Activated CD4-positive, alpha-beta T cell treated with anti-CD3 and anti-CD28 coated beads for 36 hours (primary cell): ENCODE measurements around the gene UBQLN4. TPM values are rescaled to one million over a fixed set of nuclear protein-coding genes. Genes with fewer than 3 reads are reported as not detected.
"Not testable (repeated sequence)": the region's sequence is repeated elsewhere in the genome, so short reads cannot be mapped to it uniquely, and the experiment has no call there.

Source experiments
- ATAC-seq: fragments of 200-7000 bp; cut with Tn5 transposase; one replicate; pipeline ENCODE4 v1.10.0; 2021; ENCODE audit warnings: mild to moderate bottlenecking, moderate library complexity
- CTCF ChIA-PET: fragments of 350-600 bp; sonication (Branson Sonifier 250); formaldehyde crosslinking; loops from one replicate; lab custom pipeline; 2021; ENCODE audit warnings: antibody characterized with exemption; lab: Charles Lee
- POLR2A ChIA-PET: fragments of 350-600 bp; sonication (Branson Sonifier 250); formaldehyde crosslinking; loops from one replicate; lab custom pipeline; 2021; ENCODE audit warnings: antibody characterized with exemption, inconsistent platforms; lab: Charles Lee
- DNase-seq: peaks from one replicate; pipeline ENCODE4 v3.0.0-alpha.2; 2020
- H3K27ac Mint-ChIP-seq: one replicate; pipeline ENCODE4 v1.8.0; 2021; ENCODE audit warnings: mixed read lengths
- H3K27me3 Mint-ChIP-seq: one replicate; pipeline ENCODE4 v1.8.0; 2021; ENCODE audit warnings: mixed read lengths
- H3K36me3 Mint-ChIP-seq: one replicate; pipeline ENCODE4 v1.8.0; 2021; ENCODE audit warnings: low read depth, mixed read lengths
- H3K4me1 Mint-ChIP-seq: one replicate; pipeline ENCODE4 v1.8.0; 2021; ENCODE audit warnings: mixed read lengths
- H3K4me3 Mint-ChIP-seq: one replicate; pipeline ENCODE4 v1.8.0; 2021; ENCODE audit warnings: mild to moderate bottlenecking, moderate library complexity, mixed read lengths
- H3K9me3 Mint-ChIP-seq: one replicate; pipeline ENCODE4 v1.8.0; 2021; ENCODE audit warnings: low read depth, mixed read lengths
- intact Hi-C, 2 experiments: fragments of 100-400 bp; cut with DNase I in 1 of 2; cut with micrococcal nuclease in 1 of 2; formaldehyde crosslinking; loops; one replicate each; pipeline versions ENCODE4 v1.14.2 to v1.15.1; 2022 to 2024; cut with DNase I, micrococcal nuclease
- total RNA-seq, 2 experiments: library from RNA; stranded (reverse); gene quantifications; one replicate each; pipeline ENCODE4 v1.2.3, GENCODE V29; 2021

Gene UBQLN4
- total RNA-seq, 2 experiments from 2014 or later = 34.5 to 49.0 TPM

DNA sequence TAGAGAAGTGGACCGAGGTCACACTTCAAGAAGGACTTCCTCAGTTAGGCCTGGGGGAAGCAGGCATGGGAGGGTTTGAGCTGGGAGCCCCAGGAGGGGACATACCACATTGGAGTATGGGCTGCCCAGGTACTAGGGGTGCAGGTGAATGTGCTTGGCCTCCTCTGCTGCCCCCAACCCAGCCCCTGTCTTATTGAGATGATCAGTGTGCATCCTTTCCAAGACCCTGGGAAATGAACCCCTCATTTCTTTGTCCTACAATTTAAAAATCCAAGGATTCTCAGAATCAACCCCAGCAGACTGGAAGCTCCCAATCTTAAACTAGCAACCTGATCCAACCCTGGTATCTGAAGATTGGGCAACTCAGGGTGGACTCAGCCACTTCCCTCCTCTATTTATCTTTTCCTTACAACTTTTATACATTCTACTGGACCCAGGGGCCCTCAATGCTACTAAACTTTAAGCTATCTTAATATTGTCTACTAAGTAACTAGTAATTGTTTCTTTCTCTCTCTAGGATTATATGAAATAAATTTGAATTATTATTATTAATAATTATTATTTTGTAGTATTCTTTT, 19.6 kb upstream of the UBQLN4 start:
- Mint-ChIP-seq H3K27ac (no peak overlapping the region), H3K4me1 (no peaks in the 10 kb centered on the region), H3K9me3 (no peaks in the 10 kb centered on the region), H3K27me3 (peaks cover 5% of the 10 kb centered on the region), H3K36me3 (no peaks in the 10 kb centered on the region), H3K4me3 (no peak overlapping the region)
- DNase-seq (no peak), ATAC-seq (no peak)
- intact Hi-C loops = no loop called here
- CTCF ChIA-PET = interaction anchor here (0.5 to 0.9 kb wide), 3 partner anchors 53 to 67 kb away, joined by 3 to 4 read pairs (median 4); no protein-coding TSS in a partner anchor
- POLR2A ChIA-PET = no interaction called here

DNA sequence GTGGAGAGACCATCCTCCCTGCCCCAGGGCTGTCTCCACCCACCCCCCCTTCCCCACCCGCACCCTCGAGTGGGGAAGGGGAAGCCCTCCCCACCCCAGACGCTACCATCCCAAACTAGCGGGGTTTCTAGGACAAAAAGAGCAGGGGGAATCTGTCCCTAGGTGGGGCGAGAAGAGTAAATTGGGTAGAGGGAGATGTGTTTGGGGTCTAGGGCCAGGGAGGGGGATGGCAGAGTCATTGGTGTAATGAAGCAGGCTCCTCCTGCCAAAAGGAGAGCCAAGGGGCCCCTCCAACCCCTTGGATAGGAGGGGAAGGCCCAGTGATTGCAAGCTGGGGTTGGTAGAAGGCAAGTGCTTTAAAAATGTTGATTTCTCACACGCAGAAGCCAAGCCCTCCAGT, 18.7 kb upstream of the UBQLN4 start:
- intact Hi-C loops = no loop called here
- no peaks in the 10 kb centered on the region for H3K27me3 Mint-ChIP-seq
- no peak overlapping the region for H3K4me3 Mint-ChIP-seq
- no peak overlapping the region for H3K27ac Mint-ChIP-seq
- H3K36me3 Mint-ChIP-seq = no peaks in the 10 kb centered on the region
- ChIA-PET POLR2A (no interaction called here), CTCF (no interaction called here)
- H3K9me3 Mint-ChIP-seq = no peaks in the 10 kb centered on the region
- DNase-seq = no peak
- no peaks in the 10 kb centered on the region for H3K4me1 Mint-ChIP-seq
- ATAC-seq = no peak

DNA sequence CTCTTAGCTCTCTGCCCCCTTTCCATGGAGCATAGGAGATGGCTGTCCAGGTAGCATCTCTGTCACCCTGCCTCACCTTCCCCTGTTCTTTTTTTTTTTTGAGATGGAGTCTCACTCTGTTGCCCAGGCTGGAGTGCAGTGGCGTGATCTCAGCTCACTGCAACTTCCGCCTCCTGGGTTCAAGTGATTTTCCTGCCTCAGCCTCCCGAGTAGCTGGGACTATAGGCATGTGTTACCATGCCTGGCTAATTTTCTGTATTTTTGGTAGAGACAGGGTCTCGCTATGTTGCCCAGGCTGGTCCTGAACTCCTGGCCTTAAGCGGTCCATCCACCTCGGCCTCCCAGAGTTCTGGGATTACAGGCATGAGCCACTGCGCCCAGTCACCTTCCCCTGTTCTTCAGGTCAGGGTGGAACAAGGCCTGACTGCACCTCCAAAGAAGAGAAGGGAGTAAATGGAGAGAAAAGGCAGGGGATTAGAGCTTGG, 17.8 kb upstream of the UBQLN4 start:
- H3K27ac Mint-ChIP-seq, intact Hi-C loops, H3K27me3 Mint-ChIP-seq, POLR2A ChIA-PET, H3K36me3 Mint-ChIP-seq, ATAC-seq, H3K9me3 Mint-ChIP-seq, H3K4me3 Mint-ChIP-seq, H3K4me1 Mint-ChIP-seq, DNase-seq: not testable (repeated sequence)
- CTCF ChIA-PET = interaction anchor here (0.6 kb wide), 1 partner anchor 122 kb away, joined by 3 read pairs; no protein-coding TSS in a partner anchor

DNA sequence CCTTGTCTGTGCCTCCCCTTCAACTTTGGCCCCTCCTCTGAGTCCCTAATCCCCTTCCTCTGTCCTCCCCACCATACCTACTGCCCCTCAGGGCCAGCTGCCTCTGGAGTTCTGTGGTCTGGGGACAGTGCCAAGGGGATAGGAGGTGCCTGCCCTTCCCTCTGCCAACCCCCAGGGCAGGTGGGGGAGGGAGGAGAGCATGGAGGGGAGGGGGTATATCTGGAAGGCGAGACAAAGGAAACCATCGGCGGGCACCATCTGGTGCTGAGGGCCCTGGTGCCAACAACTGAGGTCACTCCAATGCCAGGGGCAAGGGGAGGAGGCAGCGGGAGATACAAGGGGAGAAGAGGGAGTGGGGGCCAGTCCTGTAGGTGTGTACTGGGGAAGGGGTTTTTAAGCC, 16.9 kb upstream of the UBQLN4 start:
- no peaks in the 10 kb centered on the region for H3K36me3 Mint-ChIP-seq
- H3K4me1 Mint-ChIP-seq = peaks cover 4% of the 10 kb centered on the region
- no peak overlapping the region for H3K27ac Mint-ChIP-seq
- ChIA-PET CTCF (no interaction called here), POLR2A (no interaction called here)
- intact Hi-C loops = no loop called here
- no peak for ATAC-seq
- H3K4me3 Mint-ChIP-seq = no peak overlapping the region
- no peak for DNase-seq
- no peaks in the 10 kb centered on the region for H3K9me3 Mint-ChIP-seq
- no peaks in the 10 kb centered on the region for H3K27me3 Mint-ChIP-seq

DNA sequence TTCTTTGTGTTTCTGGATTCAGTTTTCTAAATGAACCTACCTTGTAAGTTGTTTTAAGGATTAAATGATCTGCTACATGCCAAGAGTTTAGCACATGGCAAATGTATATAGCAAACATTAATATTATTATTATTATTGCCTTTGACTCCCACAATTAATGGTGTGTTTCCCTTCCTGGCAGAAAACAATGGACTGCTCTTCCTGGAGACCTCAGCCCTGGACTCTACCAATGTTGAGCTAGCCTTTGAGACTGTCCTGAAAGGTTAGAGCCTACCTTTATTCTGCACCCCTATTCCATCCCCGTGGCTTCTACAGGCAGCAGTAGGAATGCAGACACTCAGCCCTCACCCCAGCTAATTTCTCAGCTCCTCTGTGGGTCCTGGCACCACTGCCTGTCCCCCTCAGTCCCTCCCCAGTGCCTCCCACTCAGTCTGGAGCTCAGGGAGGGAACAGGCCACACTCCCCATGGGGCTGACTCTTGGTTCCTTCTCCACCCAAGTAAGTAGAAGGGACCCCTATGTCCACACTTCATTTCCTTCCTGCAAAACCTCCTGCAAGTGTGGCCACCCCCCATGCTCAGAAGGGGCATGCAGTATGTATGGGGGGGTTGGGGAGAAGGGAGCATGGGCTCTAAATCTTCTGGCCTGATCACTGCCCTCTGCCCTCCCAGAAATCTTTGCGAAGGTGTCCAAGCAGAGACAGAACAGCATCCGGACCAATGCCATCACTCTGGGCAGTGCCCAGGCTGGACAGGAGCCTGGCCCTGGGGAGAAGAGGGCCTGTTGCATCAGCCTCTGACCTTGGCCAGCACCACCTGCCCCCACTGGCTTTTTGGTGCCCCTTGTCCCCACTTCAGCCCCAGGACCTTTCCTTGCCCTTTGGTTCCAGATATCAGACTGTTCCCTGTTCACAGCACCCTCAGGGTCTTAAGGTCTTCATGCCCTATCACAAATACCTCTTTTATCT, 16.2 kb upstream of the UBQLN4 start:
- ATAC-seq (no peak), DNase-seq (no peak)
- no peaks in the 10 kb centered on the region for H3K27me3 Mint-ChIP-seq
- intact Hi-C loops = no loop called here
- H3K27ac Mint-ChIP-seq = no peak overlapping the region
- H3K4me1 Mint-ChIP-seq = peaks cover 11% of the 10 kb centered on the region
- ChIA-PET POLR2A (no interaction called here), CTCF (no interaction called here)
- H3K4me3 Mint-ChIP-seq = no peak overlapping the region
- H3K9me3 Mint-ChIP-seq = no peaks in the 10 kb centered on the region
- no peaks in the 10 kb centered on the region for H3K36me3 Mint-ChIP-seq

DNA sequence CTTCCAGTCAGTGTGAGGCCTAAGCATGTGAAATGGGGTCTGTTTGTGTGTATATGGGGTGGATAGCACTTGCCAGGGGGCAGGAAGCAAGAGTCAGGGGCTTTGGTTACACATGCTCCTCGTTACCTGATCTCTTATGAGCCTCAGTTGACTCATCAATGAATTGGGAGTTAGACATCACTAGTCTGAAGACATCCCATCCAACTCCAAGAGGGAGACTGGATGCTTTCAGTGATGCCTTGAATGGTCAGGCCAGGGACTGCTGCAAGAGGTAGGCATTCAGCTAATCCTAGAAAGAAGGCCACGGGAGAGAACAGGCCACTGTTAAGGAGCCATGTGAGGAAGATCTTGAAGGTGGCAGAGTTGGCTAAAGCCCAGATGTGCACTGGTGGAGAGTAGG, 13.7 kb upstream of the UBQLN4 start:
- Mint-ChIP-seq H3K27me3 (no peaks in the 10 kb centered on the region), H3K36me3 (no peaks in the 10 kb centered on the region), H3K4me3 (no peak overlapping the region), H3K4me1 (peaks cover 14% of the 10 kb centered on the region), H3K27ac (no peak overlapping the region), H3K9me3 (no peaks in the 10 kb centered on the region)
- DNase-seq (no peak), ATAC-seq (no peak)
- intact Hi-C loops = no loop called here
- CTCF ChIA-PET = interaction anchor here (0.6 to 2.8 kb wide), 9 partner anchors 14 to 265 kb away, joined by 3 to 19 read pairs (median 5); partner anchors contain the start of genes GLMP, SSR2 and UBQLN4
- POLR2A ChIA-PET = no interaction called here

DNA sequence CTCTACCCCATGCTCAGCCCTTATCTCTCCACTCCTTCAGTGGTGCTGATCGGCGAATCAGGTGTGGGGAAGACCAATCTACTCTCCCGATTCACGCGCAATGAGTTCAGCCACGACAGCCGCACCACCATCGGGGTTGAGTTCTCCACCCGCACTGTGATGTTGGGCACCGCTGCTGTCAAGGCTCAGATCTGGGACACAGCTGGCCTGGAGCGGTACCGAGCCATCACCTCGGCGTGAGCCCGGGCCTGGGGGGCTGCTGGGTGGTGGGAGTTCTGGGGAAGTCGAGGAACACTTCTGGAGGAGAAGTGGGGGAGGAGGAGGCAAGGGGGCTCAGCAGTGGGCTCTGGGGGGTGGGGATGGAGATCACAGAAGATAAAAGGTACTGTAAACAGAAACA, 12.3 kb upstream of the UBQLN4 start:
- no peaks in the 10 kb centered on the region for H3K36me3 Mint-ChIP-seq
- H3K27me3 Mint-ChIP-seq = no peaks in the 10 kb centered on the region
- H3K4me3 Mint-ChIP-seq = no peak overlapping the region
- H3K27ac Mint-ChIP-seq = no peak overlapping the region
- no peak for ATAC-seq
- intact Hi-C loops = loop anchor here (1.0 kb wide), 3 partner anchors 40 to 128 kb away; no protein-coding TSS in a partner anchor
- POLR2A ChIA-PET = interaction anchor here (1.0 kb wide), 1 partner anchor 40 kb away, joined by 3 read pairs; no protein-coding TSS in a partner anchor
- H3K4me1 Mint-ChIP-seq = peaks cover 14% of the 10 kb centered on the region
- CTCF ChIA-PET = interaction anchor here (0.6 to 2.8 kb wide), 24 partner anchors 9 to 859 kb away, joined by 3 to 19 read pairs (median 5); partner anchors contain the start of genes SMG5, SSR2 and TMEM79
- no peaks in the 10 kb centered on the region for H3K9me3 Mint-ChIP-seq
- DNase-seq = no peak

DNA sequence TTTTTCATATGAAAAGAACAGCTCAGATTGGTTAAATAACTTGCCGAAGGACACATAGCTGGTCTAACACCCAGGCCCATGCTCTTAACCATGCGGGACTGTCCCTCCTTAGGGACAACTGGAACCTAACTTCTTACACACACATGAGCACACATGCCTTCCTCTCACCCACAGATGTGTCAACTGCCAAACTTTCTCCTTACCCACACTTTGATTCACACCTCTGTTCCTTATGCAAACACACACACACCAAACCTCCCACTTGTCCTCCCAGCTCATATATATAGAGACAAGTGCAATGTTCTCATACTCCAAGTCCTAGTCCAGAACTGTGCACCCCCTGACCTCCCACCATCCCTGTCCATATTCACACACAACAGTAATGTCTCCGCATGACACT, 11.6 kb upstream of the UBQLN4 start:
- Mint-ChIP-seq H3K4me1 (peaks cover 14% of the 10 kb centered on the region), H3K27me3 (no peaks in the 10 kb centered on the region), H3K27ac (no peak overlapping the region), H3K4me3 (no peak overlapping the region), H3K36me3 (no peaks in the 10 kb centered on the region), H3K9me3 (no peaks in the 10 kb centered on the region)
- ATAC-seq (peak; percentile 29), DNase-seq (peak; percentile 21)
- ChIA-PET CTCF (interaction anchor here (0.5 to 2.8 kb wide), 11 partner anchors 11 to 160 kb away, joined by 3 to 19 read pairs (median 3); partner anchors contain the start of genes LAMTOR2 and PMF1), POLR2A (interaction anchor here (0.5 kb wide), 1 partner anchor 134 kb away, joined by 5 read pairs; no protein-coding TSS in a partner anchor)
- intact Hi-C loops = loop anchor here in 1 of 2 experiments (1.0 kb wide), 1 partner anchor 39 kb away; no protein-coding TSS in a partner anchor

DNA sequence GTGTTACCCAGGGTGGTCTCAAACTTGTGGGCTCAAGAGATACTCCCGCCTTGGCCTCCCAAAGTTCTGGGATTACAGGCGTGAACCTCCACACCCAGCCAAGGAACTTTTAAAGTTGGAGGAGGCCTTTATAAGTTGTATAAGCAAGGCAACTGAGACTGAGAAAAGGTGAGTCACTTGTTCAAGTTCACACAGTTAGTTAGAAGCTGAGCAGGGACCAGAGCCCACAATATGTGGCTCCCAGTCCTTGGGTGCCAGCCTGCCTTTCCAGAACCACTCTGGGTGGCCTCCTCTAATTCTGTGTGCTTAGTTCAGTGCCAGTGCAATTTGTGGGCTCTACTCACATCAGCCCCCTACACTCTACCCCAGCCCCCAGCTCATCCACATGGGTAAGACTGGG, 11.0 kb upstream of the UBQLN4 start:
- Mint-ChIP-seq H3K27me3 (no peaks in the 10 kb centered on the region), H3K4me3 (no peak overlapping the region), H3K27ac (no peak overlapping the region), H3K4me1 (peaks cover 14% of the 10 kb centered on the region), H3K36me3 (no peaks in the 10 kb centered on the region), H3K9me3 (no peaks in the 10 kb centered on the region)
- ChIA-PET POLR2A (interaction anchor here (0.5 kb wide), 1 partner anchor 133 kb away, joined by 5 read pairs; no protein-coding TSS in a partner anchor), CTCF (interaction anchor here (0.6 to 2.8 kb wide), 8 partner anchors 10 to 160 kb away, joined by 3 to 16 read pairs (median 3); partner anchors contain the start of gene LAMTOR2)
- ATAC-seq = peak; percentile 80
- peak; percentile 30 for DNase-seq
- intact Hi-C loops = loop anchor here in 1 of 2 experiments (1.0 kb wide), 1 partner anchor 38 kb away; no protein-coding TSS in a partner anchor

DNA sequence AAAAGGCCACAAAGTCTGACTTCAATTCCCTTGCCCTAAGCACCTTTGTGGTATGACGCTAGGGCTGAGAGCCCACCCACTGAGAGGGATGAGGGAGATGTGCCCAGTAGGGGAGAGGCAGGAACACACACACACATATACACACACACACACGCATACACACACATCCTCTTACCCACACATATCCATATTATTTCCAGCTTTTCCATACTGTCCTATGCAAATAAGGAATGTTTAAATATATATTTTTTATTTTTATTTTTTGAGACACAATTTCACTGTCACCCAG, 10.3 kb upstream of the UBQLN4 start:
- Mint-ChIP-seq H3K27me3 (no peaks in the 10 kb centered on the region), H3K4me3 (no peak overlapping the region), H3K9me3 (no peaks in the 10 kb centered on the region), H3K27ac (no peak overlapping the region), H3K36me3 (no peaks in the 10 kb centered on the region), H3K4me1 (peaks cover 14% of the 10 kb centered on the region)
- ATAC-seq = no peak
- CTCF ChIA-PET = no interaction called here
- DNase-seq = no peak
- intact Hi-C loops = no loop called here
- POLR2A ChIA-PET = interaction anchor here (0.6 kb wide), 1 partner anchor 382 kb away, joined by 7 read pairs; no protein-coding TSS in a partner anchor

DNA sequence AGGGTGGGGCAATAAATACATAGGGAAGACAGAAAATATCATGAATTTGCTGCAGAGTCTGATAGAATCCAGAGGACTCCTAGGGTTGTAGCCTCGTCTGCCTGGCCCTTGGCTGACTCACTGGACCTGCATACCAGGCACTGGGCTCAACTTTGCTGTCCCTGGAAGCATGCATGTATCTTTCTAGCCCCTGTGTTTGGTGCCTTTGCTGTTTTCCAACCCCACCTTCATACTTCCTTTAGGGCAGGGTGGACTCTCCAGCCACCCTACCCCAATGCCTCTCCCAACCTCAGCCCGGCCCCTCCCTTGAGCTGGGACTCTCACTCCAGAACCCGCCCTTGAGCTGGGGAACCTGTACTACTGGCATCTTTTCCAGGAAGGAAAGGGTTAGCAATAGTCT, 8.6 kb upstream of the UBQLN4 start:
- H3K36me3 Mint-ChIP-seq = peaks cover 5% of the 10 kb centered on the region
- H3K9me3 Mint-ChIP-seq = no peaks in the 10 kb centered on the region
- H3K27ac Mint-ChIP-seq = no peak overlapping the region
- peaks cover 14% of the 10 kb centered on the region for H3K4me1 Mint-ChIP-seq
- ChIA-PET POLR2A (no interaction called here), CTCF (interaction anchor here (0.6 kb wide), 1 partner anchor 106 kb away, joined by 3 read pairs; no protein-coding TSS in a partner anchor)
- no peaks in the 10 kb centered on the region for H3K27me3 Mint-ChIP-seq
- no peak overlapping the region for H3K4me3 Mint-ChIP-seq
- intact Hi-C loops = no loop called here
- no peak for ATAC-seq
- no peak for DNase-seq
